Stimulated activated CD4-positive, alpha-beta T cell treated with anti-CD3 and anti-CD28 coated beads, TNF-alpha, amount 100 ng/mL, for 4 hours (primary cell): ENCODE data around the gene PLA2G4F.

Experiments used
- DNase-seq, 3 experiments: peaks; one replicate each; pipeline ENCODE4 v3.0.0-alpha.2; 2020; ENCODE audit warnings: low read depth in 3 of 3

PLA2G4F gene

GRCh38 chr15:42146551-42147430 is 9.6 kb downstream of the PLA2G4F start:
- DNase-seq: no peak

GRCh38 chr15:42145546-42146455 is 10.6 kb downstream of the PLA2G4F start:
- no peak for DNase-seq

GRCh38 chr15:42144841-42145375 is 11.5 kb downstream of the PLA2G4F start:
- no peak for DNase-seq

GRCh38 chr15:42143866-42144625 is 12.4 kb downstream of the PLA2G4F start:
- DNase-seq: no peak

DNA sequence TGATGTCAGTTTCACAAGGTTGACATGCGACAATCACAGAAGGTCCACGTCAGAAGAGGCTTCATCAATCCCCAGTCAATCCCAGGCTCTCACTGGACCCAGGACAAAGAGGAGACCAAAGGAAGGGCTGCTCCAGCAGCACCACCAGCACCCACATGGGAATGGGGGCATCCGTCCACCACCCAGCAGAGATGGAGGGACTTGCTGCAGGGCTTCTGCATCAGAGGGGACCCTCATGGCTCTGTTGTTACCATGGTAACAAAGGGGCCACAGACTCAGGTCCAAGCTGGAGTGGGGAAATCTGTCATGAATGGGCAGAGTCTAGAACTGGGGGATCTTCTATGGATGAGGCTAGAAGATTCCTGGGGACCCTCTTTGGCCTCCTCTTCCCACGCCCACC is 13.1 kb downstream of the PLA2G4F start:
- DNase-seq: no peak

- DNase-seq: no peak
Observed at GRCh38 chr15:42141795-42142667, 14.4 kb downstream of the PLA2G4F start.

DNA sequence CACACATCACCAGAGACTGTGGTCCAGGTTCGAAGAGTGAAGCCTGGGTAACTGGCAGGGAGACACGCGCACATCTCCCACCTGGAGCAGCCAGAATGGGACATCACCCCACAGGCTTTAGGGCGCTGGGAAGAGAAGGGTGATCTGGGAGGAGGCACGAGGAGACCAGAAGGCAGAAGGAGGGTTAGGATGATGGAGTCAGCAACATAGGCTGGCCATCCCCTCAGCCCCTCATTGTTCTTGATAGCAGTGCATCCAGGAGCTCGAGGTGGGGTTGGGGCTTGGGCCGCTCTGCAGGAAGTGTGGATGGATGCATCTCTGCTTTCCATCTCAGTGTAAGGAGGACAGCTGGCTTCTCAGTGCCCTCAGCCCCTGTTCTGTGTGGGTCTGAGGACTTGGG is 15.2 kb downstream of the PLA2G4F start:
- DNase-seq: no peak

- DNase-seq: no peak
Observed at GRCh38 chr15:42140383-42141070, 15.9 kb downstream of the PLA2G4F start.

GRCh38 chr15:42139596-42139995 is 16.8 kb downstream of the PLA2G4F start:
- DNase-seq: no peak

DNA sequence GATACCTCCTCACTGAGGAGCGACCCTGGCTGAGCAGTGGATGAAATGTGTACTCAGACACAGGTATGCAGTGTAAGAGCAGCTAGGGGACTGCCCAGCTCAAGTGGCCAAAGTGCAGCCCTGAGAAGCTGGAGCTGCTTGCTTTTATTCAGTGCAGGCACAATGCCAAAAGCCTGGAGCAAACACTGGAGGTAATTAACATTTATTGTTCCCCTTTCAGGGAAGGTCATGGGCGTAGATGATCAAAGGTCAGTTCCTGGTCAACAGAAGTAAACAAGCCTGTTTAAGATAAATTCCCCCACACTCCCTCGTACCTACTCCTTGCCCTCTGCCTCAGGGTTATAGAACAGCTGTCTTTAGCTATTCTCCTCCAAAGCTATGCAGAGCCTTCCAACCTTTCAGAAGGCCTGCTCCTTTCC is 17.5 kb downstream of the PLA2G4F start:
- no peak for DNase-seq

- no peak for DNase-seq
Observed at GRCh38 chr15:42138411-42138810, 18.0 kb downstream of the PLA2G4F start.

GRCh38 chr15:42137461-42138261 is 18.8 kb downstream of the PLA2G4F start:
- DNase-seq: no peak

DNA sequence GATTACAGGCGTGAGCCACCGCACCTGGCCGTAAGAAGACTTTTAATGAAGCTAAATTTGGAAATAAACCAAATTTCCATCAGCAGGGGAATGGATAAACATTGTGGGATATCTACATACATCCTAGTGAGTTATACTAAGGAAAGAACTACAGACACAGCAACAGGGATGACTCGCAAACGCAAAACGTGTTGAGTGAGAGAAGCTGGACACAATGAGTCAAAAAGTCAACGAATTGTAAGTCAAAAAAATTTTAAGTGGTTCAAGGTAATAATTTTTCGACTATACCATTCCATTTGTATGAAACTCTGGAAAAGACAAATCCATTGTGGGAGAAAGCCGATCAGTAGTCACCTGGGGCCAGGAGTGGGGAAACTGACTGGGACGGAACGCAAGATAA is 19.9 kb downstream of the PLA2G4F start:
- DNase-seq: no peak

DNA sequence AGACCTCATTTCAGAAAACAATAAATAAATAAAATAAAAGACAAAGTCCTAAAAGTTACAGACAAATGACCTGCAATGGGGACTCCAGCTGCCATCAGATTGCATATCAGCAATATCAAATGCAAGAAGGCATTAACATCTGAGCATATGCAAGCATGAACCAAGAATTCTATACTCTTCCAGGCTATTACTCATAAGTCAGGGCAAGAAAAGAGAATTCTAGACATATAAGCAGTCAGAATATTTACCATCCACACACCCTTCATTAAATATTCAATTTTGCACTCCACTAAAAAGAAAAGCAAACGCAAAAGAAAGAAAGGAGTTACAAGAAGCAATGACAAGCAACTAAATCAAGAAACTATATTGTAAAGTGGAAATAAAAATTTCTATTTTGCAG is 21.1 kb downstream of the PLA2G4F start:
- no peak for DNase-seq

GRCh38 chr15:42134617-42135245 is 21.7 kb downstream of the PLA2G4F start:
- DNase-seq: no peak

DNA sequence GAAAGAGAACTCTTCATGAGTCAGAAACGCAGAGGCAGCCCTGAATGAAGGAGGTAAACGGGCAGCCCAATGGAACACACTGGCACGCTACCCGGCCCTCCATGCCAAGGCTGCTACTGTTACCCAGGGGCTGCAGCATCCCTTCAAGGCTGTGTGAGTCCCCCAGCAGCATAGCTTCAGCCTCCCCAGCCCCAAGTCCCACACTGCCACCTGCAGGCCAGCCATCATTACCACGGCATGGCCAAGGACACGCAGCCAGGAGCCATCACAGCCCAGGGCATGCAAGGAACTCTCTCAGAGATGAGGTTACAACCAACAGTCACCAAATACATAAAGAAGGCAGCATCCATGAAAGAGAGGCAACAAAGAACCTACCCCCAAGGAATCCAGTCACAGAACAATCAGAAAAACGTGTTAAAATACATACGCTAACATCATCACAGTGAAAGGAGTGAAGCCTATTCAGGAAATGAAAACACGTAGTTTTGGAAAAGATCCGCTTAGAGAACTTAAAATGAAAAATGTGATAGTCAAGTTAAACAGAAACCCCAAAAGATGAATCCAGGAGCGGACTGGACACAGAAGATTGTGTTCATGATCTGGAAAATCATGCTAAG is 22.4 kb downstream of the PLA2G4F start:
- DNase-seq: peak in 2 of 3 experiments; percentile 27 to 29

DNA sequence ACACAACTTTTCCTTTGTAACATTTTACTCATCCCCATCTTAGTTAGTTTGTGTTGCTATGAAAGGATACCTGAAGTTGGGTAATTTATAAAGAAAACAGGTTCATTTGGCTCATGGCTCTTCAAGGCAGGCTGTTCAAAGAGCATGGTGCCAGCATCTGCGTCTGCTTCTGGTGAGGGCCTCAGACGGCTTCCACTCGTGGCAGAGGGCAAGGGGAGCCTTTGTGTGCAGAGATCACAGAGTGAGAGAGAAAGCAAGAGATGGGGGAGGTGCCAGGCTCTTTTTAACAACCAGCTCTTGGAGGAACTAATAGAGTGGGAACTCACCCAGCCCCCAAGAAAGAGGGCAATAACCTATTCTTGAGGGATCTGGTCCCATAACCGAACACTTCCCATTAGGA is 23.1 kb downstream of the PLA2G4F start:
- DNase-seq: no peak
